Esophagus muscularis mucosa (tissue), 4 donors: ENCODE results near the gene PTGER1. TPM values are rescaled to one million over a fixed set of nuclear protein-coding genes. Genes with fewer than 3 reads are reported as not detected.
A peak's percentile ranks its signal among the peaks of the same experiment; 100 is the strongest.

Experiments
- DNase-seq: peaks from one replicate; pipeline ENCODE4 v3.0.0-alpha.2; 2017; ENCODE audit errors: extremely low spot score
- H3K27ac ChIP-seq, 4 donors: fragments of 200-600 bp; sonication (generic); replicated peaks in 1 of 4; 1 replicate in 3 of 4; 2 replicates in 1 of 4; pipeline ENCODE4 v1.5.1; 2016 to 2019; ENCODE audit warnings: mild to moderate bottlenecking in 1 of 4
- H3K27me3 ChIP-seq, 4 donors: fragments of 200-600 bp; sonication (generic); one replicate each; pipeline versions ENCODE4 v1.5.1 to v1.6.0; 2016 to 2019
- H3K36me3 ChIP-seq, 4 donors: fragments of 200-600 bp; sonication (generic); one replicate each; pipeline ENCODE4 v1.5.1; 2016 to 2019
- H3K4me1 ChIP-seq, 4 donors: fragments of 200-600 bp; sonication (generic); one replicate each; pipeline ENCODE4 v1.5.1; 2016 to 2019
- H3K4me3 ChIP-seq, 4 donors: fragments of 200-600 bp; sonication (generic); 1 replicate in 2 of 4; 2 replicates in 2 of 4; pipeline ENCODE4 v1.5.1; 2016 to 2019; ENCODE audit warnings: mild to moderate bottlenecking in 4 of 4, moderate library complexity in 1 of 4
- H3K9me3 ChIP-seq, 4 donors: fragments of 200-600 bp; sonication (generic); 1 replicate in 3 of 4; 2 replicates in 1 of 4; pipeline ENCODE4 v1.5.1; 2016 to 2019
- EP300 ChIP-seq: sonication (generic); formaldehyde crosslinking; IDR thresholded peaks from one replicate; pipeline ENCODE4 v1.6.1; 2017; ENCODE audit warnings: antibody characterized with exemption
- POLR2A ChIP-seq: fragments of 450-650 bp; IDR thresholded peaks from one replicate; pipeline ENCODE4 v1.6.1; 2017; ENCODE audit warnings: antibody characterized with exemption, moderate library complexity, mild to moderate bottlenecking, low read depth
- POLR2AphosphoS5 ChIP-seq, 2 donors: sonication (generic); formaldehyde crosslinking; IDR thresholded peaks; one replicate each; pipeline ENCODE4 v1.6.1; 2017; ENCODE audit warnings: antibody characterized with exemption in 2 of 2
- WGBS: methylation state at CpG from one replicate; pipeline ENCODE4 v1.1.5; 2018; 5-methylcytosine and 5-hydroxymethylcytosine counted together
- intact Hi-C: fragments of 100-400 bp; cut with DNase I; formaldehyde crosslinking; loops from one replicate; pipeline ENCODE4 v1.15.1; 2023
- total RNA-seq, 4 donors: library from RNA; depleted of rRNA; stranded (reverse); fragments of >200 nt; gene quantifications; one replicate each; pipeline versions ENCODE4 v1.1.0 to v1.2.1, GENCODE V29; 2016
- TF ChIP-seq, protein P1 (sequence below), 3 experiments: fragments of 200-600 bp in 2 of 3; fragments of 450-650 bp in 1 of 3; sonication (generic) in 2 of 3; IDR thresholded peaks; one replicate each; pipeline ENCODE4 v1.5.1; 2017 to 2019; ENCODE audit warnings: antibody characterized with exemption in 3 of 3, mild to moderate bottlenecking in 2 of 3, moderate library complexity in 1 of 3

The PTGER1 gene
- total RNA-seq, 4 donors from 2014 or later = 0.80 to 1.8 (median 1.3) TPM; not detected in 1

DNA sequence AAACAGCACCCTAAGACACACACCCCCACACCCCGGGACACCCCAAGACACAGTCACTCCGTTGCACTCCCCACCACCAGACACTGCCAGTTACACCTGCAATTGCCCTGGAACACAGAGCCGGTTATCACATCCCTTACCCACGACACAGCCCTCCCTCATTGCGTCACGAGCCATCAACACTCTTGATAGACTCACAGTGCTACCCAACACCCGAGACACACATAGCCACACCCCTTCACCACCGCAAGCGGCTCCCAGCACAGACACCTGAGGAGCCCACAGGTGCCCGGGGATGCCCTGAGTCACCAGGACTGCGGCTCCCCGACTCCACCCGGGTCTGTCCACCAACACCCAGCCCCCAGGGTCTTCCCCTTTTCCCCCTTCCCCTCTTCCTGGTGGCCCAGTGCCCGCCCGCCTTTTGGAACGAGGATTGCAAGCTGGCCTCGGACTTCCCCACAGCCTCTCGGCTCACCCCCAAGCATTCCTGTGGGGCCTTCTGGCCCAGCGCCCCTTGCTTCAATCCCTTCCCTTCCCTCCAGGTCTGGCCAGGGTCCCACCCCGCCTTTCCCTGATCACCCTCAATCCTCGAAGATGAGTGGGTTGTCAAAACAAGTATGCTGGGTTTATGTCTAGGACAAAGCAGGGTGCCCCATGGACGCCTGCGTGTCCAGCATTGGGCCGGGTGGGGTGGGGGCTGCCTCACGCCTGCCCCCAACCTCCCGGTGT lies 1.7 kb upstream of the PTGER1 start:
- Histone ChIP-seq H3K36me3 (peaks cover 14 to 42% (median 38%) of the 10 kb centered on the region in 4 donors), H3K4me1 (peaks cover 27 to 78% (median 63%) of the 10 kb centered on the region in 4 donors), H3K27me3 (peaks cover 0 to 34% (median 9%) of the 10 kb centered on the region in 4 donors), H3K27ac (peak overlapping the region; percentile 21 to 62 (median 60)), H3K4me3 (peak overlapping the region in 1 of 4 donors; percentile 24), H3K9me3 (no peaks in the 10 kb centered on the region)
- TF ChIP-seq POLR2A = no peak
- no peak for TF ChIP-seq EP300
- peak; percentile 43 to 48 for TF ChIP-seq POLR2AphosphoS5 (IDR thresholded peaks at IDR 0.05)
- TF ChIP-seq, protein P1, sequence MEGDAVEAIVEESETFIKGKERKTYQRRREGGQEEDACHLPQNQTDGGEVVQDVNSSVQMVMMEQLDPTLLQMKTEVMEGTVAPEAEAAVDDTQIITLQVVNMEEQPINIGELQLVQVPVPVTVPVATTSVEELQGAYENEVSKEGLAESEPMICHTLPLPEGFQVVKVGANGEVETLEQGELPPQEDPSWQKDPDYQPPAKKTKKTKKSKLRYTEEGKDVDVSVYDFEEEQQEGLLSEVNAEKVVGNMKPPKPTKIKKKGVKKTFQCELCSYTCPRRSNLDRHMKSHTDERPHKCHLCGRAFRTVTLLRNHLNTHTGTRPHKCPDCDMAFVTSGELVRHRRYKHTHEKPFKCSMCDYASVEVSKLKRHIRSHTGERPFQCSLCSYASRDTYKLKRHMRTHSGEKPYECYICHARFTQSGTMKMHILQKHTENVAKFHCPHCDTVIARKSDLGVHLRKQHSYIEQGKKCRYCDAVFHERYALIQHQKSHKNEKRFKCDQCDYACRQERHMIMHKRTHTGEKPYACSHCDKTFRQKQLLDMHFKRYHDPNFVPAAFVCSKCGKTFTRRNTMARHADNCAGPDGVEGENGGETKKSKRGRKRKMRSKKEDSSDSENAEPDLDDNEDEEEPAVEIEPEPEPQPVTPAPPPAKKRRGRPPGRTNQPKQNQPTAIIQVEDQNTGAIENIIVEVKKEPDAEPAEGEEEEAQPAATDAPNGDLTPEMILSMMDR (IDR thresholded peaks at IDR 0.05) = no peak
- intact Hi-C loops = loop anchor here (10.0 kb wide), 1 partner anchor 332 kb away; no protein-coding TSS in a partner anchor
- WGBS = 36% methylated on average over 25 of the region's 26 CpGs
- DNase-seq = no peak

DNA sequence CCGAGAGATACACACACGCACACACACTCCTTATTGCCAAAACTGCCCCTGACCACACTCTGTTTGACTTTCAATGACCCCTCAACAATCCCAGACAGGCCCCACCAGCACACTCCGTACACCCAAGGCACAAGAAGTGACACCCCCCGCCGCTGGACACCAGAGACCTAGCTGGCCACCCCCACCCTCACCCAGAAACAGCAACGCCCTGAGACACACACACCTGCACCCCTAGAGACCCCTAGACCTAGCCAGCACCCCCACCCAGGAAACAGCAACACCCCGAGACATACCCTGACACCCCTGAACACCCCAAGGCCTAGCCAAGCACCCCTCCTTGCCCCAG lies 1.1 kb upstream of the PTGER1 start:
- Histone ChIP-seq H3K9me3 (no peaks in the 10 kb centered on the region), H3K27ac (peak overlapping the region in 3 of 4 donors; percentile 50 to 62 (median 59)), H3K36me3 (peaks cover 17 to 43% (median 38%) of the 10 kb centered on the region in 4 donors), H3K4me1 (peaks cover 29 to 83% (median 68%) of the 10 kb centered on the region in 4 donors), H3K27me3 (peaks cover 0 to 34% (median 9%) of the 10 kb centered on the region in 4 donors), H3K4me3 (no peak overlapping the region)
- intact Hi-C loops = loop anchor here (10.0 kb wide), 1 partner anchor 331 kb away; no protein-coding TSS in a partner anchor
- WGBS = 85% methylated on average over 3 of the region's 7 CpGs
- TF ChIP-seq, protein P1 (IDR thresholded peaks at IDR 0.05) = no peak
- TF ChIP-seq EP300 (no peak), POLR2A (no peak), POLR2AphosphoS5 (IDR thresholded peaks at IDR 0.05) (no peak)
- DNase-seq = no peak

DNA sequence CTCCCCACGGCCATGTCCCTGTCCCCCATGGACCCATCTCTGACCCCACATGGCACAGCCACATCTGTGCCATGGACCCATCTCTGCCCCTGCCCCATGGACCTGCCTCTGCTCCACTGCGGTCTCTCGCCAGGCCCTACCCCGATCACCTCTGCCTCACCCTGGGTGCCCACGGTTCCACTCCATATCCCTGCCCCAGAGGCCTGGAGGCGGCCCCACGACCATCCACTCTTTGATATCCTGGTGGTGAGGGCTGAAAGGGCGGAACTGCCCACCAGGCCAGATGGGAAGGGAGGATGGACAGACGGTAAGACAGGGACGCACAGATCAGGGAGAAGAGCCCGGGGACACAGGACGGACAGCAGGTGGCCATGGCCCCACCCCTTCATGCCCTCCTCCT lies 327 bp downstream of the PTGER1 start:
- H3K4me3 ChIP-seq = peak overlapping the region; percentile 18 to 41 (median 25)
- H3K4me1 ChIP-seq = peaks cover 29 to 75% (median 64%) of the 10 kb centered on the region in 4 donors
- peaks cover 0 to 34% (median 9%) of the 10 kb centered on the region in 4 donors for H3K27me3 ChIP-seq
- no peak for DNase-seq
- TF ChIP-seq EP300 (no peak), POLR2AphosphoS5 (IDR thresholded peaks at IDR 0.05) (no peak), POLR2A (no peak)
- TF ChIP-seq, protein P1 (IDR thresholded peaks at IDR 0.05) = no peak
- peaks cover 24 to 45% (median 41%) of the 10 kb centered on the region in 4 donors for H3K36me3 ChIP-seq
- no peaks in the 10 kb centered on the region for H3K9me3 ChIP-seq
- intact Hi-C loops = loop anchor here (5.0 to 10.0 kb wide), 2 partner anchors 43 to 330 kb away; partner anchors contain the start of gene PKN1
- H3K27ac ChIP-seq = peak overlapping the region; percentile 15 to 62 (median 54)
- WGBS = 52% methylated on average over 9 of the region's 12 CpGs

DNA sequence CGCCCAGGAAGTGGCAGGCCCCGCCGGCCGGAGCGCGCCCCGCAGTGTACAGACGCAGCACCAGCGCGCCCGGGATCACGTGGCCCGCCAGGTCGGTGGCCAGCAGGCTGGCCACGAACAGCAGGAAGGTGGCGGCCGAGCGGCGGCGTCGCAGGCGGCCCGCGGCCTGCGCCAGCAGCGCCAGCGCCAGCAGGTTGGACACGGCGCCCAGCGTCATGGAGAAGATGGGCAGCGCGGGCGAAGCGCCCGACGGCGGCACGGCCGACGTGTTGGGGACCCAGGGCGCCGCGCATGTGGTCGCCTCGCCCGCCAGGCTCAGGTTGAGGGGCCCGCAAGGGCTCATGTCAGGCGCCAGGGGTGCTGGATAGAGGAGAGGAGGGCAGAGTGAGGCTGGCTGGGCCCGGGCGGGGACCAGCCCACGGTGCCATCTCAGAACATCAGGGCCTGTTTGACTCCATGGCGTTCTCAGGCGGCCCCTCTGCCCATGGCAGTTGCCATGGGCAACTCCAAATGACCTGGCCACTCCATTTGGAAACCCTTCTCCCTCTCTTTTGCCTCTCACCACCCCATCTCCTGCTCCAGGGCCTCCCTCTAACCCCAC lies 1.1 kb downstream of the PTGER1 start:
- no peaks in the 10 kb centered on the region for H3K9me3 ChIP-seq
- no peak for DNase-seq
- H3K4me1 ChIP-seq = peaks cover 29 to 69% (median 63%) of the 10 kb centered on the region in 4 donors
- H3K27ac ChIP-seq = peak overlapping the region in 1 of 4 donors; percentile 59
- peaks cover 32 to 45% (median 41%) of the 10 kb centered on the region in 4 donors for H3K36me3 ChIP-seq
- intact Hi-C loops = loop anchor here (5.0 to 10.0 kb wide), 2 partner anchors 42 to 329 kb away; partner anchors contain the start of gene PKN1
- H3K4me3 ChIP-seq = peak overlapping the region in 1 of 4 donors; percentile 9
- no peak for TF ChIP-seq POLR2AphosphoS5 (IDR thresholded peaks at IDR 0.05)
- no peak for TF ChIP-seq EP300
- TF ChIP-seq, protein P1 (IDR thresholded peaks at IDR 0.05) = no peak
- TF ChIP-seq POLR2A = no peak
- WGBS = 63% methylated on average over 21 of the region's 53 CpGs
- peaks cover 0 to 34% (median 9%) of the 10 kb centered on the region in 4 donors for H3K27me3 ChIP-seq
